Left lung (tissue), 10 donors: Measurements from ENCODE around the gene UACA. TPM values are rescaled to one million over a fixed set of nuclear protein-coding genes. Genes with fewer than 3 reads are reported as not detected.
A peak's percentile ranks its signal among the peaks of the same experiment; 100 is the strongest.

Experiments used
- ATAC-seq: fragments of 200-7000 bp; cut with Tn5 transposase; one replicate; pipeline ENCODE4 v1.9.1; 2020; ENCODE audit warnings: moderate library complexity
- DNase-seq, 4 donors: peaks; one replicate each; pipeline ENCODE4 v3.0.0-alpha.2; 2013 to 2020
- H3K27ac ChIP-seq, 2 donors: fragments of 200-600 bp; sonication (generic) in 1 of 2; one replicate each; pipeline versions ENCODE4 v1.5.0 to v1.8.0; 2020 to 2021
- H3K27me3 ChIP-seq, 2 donors: fragments of 200-600 bp; sonication (generic) in 1 of 2; one replicate each; pipeline versions ENCODE4 v1.5.0 to v1.8.0; 2020 to 2021
- H3K36me3 ChIP-seq, 2 donors: fragments of 200-600 bp; sonication (generic) in 1 of 2; one replicate each; pipeline versions ENCODE4 v1.5.0 to v1.8.0; 2020 to 2021
- H3K4me1 ChIP-seq, 2 donors: fragments of 200-600 bp; one replicate each; pipeline ENCODE4 v1.8.0; 2021
- H3K4me3 ChIP-seq, 2 donors: fragments of 200-600 bp; sonication (generic) in 1 of 2; one replicate each; pipeline versions ENCODE4 v1.5.0 to v1.8.0; 2020 to 2021; ENCODE audit warnings: mild to moderate bottlenecking in 1 of 2
- H3K9me3 ChIP-seq, 2 donors: fragments of 200-600 bp; sonication (generic) in 1 of 2; one replicate each; pipeline versions ENCODE4 v1.5.0 to v1.8.0; 2020 to 2021
- CTCF ChIP-seq, 2 donors: fragments of 200-600 bp; sonication (generic) in 1 of 2; IDR thresholded peaks; one replicate each; pipeline versions ENCODE4 v1.5.0 to v1.8.0; 2021; ENCODE audit warnings: antibody characterized with exemption in 2 of 2
- intact Hi-C, 2 donors: fragments of 100-400 bp; cut with DNase I; formaldehyde crosslinking; loops; one replicate each; pipeline versions ENCODE4 v1.11.2 to v1.14.2; 2022
- polyA plus RNA-seq, 6 donors: library from polyadenylated mRNA; unstranded; fragments of 120-200 nt; gene quantifications; one replicate each; pipeline ENCODE4 v1.2.1, GENCODE V29; 2013; ENCODE audit not compliant: insufficient read length in 6 of 6
- total RNA-seq, 2 donors: library from RNA; stranded (reverse); fragmentation: NEBNext Ultra II Directional; extraction: Animal tissue kit (Norgen Biotek cat#: 25700); gene quantifications; one replicate each; pipeline ENCODE4 v1.2.1, GENCODE V29; 2021
- donor health status: DM: no; HTN: yes; CAD: no.
- donor health status: DM: no; HTN: no; CAD: no.

UACA gene
- total and polyA plus RNA-seq, 8 donors, result 43.2 to 133 (median 121) TPM

GRCh38 chr15:70717237-70717793, 46.0 kb downstream of the UACA start:
- H3K9me3 ChIP-seq, result no peaks in the 10 kb centered on the region
- ATAC-seq, result no peak
- TF ChIP-seq CTCF (IDR thresholded peaks at IDR 0.05), result no peak
- no peaks in the 10 kb centered on the region for H3K36me3 ChIP-seq
- H3K27me3 ChIP-seq, result peaks cover 9 to 42% of the 10 kb centered on the region in 2 donors
- H3K4me3 ChIP-seq, result no peak overlapping the region
- H3K4me1 ChIP-seq, result peaks cover 0 to 23% of the 10 kb centered on the region in 2 donors
- no peak for DNase-seq
- intact Hi-C loops, result no loop called here
- no peak overlapping the region for H3K27ac ChIP-seq

- Histone ChIP-seq H3K36me3 (no peaks in the 10 kb centered on the region), H3K27ac (no peak overlapping the region), H3K4me3 (no peak overlapping the region), H3K9me3 (no peaks in the 10 kb centered on the region), H3K4me1 (peaks cover 0 to 23% of the 10 kb centered on the region in 2 donors), H3K27me3 (peaks cover 8 to 40% of the 10 kb centered on the region in 2 donors)
- intact Hi-C loops, result no loop called here
- TF ChIP-seq CTCF (IDR thresholded peaks at IDR 0.05), result no peak
- DNase-seq, result no peak
- no peak for ATAC-seq
Observed at GRCh38 chr15:70715840-70716485, 47.4 kb downstream of the UACA start.

GRCh38 chr15:70714565-70714964, 48.8 kb downstream of the UACA start:
- no peak for ATAC-seq
- peak overlapping the region in 1 of 2 donors; percentile 61 for H3K27ac ChIP-seq

GRCh38 chr15:70714015-70714414, 49.3 kb downstream of the UACA start:
- Histone ChIP-seq H3K4me1 (peaks cover 0 to 23% of the 10 kb centered on the region in 2 donors), H3K4me3 (no peak overlapping the region), H3K27me3 (peaks cover 0 to 39% of the 10 kb centered on the region in 2 donors), H3K27ac (peak overlapping the region; percentile 53 to 61), H3K36me3 (no peaks in the 10 kb centered on the region), H3K9me3 (no peaks in the 10 kb centered on the region)
- intact Hi-C loops, result no loop called here
- no peak for TF ChIP-seq CTCF (IDR thresholded peaks at IDR 0.05)
- DNase-seq (peak in 2 of 4 donors; percentile 42 to 46), ATAC-seq (no peak)

More at GRCh38 chr15:70714565-70714964, 48.8 kb downstream of the UACA start:
- intact Hi-C loops, result no loop called here
- TF ChIP-seq CTCF (IDR thresholded peaks at IDR 0.05), result no peak
- H3K36me3 ChIP-seq, result no peaks in the 10 kb centered on the region
- no peak overlapping the region for H3K4me3 ChIP-seq
- DNase-seq, result no peak
- H3K9me3 ChIP-seq, result no peaks in the 10 kb centered on the region
- peaks cover 2 to 43% of the 10 kb centered on the region in 2 donors for H3K27me3 ChIP-seq
- H3K4me1 ChIP-seq, result peaks cover 0 to 23% of the 10 kb centered on the region in 2 donors

- Histone ChIP-seq H3K4me3 (no peak overlapping the region), H3K36me3 (no peaks in the 10 kb centered on the region), H3K4me1 (peaks cover 0 to 23% of the 10 kb centered on the region in 2 donors), H3K27ac (no peak overlapping the region), H3K27me3 (peaks cover 0 to 45% of the 10 kb centered on the region in 2 donors), H3K9me3 (no peaks in the 10 kb centered on the region)
- ATAC-seq, result no peak
- TF ChIP-seq CTCF (IDR thresholded peaks at IDR 0.05), result no peak
- intact Hi-C loops, result no loop called here
- DNase-seq, result no peak
Observed at GRCh38 chr15:70712271-70712670, 51.1 kb downstream of the UACA start.
